Neural cell (in vitro differentiated cells): ENCODE data around the gene TNFRSF12A. TPM values are rescaled to one million over a fixed set of nuclear protein-coding genes. Genes with fewer than 3 reads are reported as not detected.

ENCODE experiments used
- H2AFZ ChIP-seq: fragments of 200-600, 300-800 bp; sonication (generic), shearing (Covaris generic); 2 replicates; pipeline ENCODE4 v1.6.0; 2014; ENCODE audit warnings: low read depth, mild to moderate bottlenecking, antibody characterized with exemption, low read length, moderate library complexity
- H3F3A ChIP-seq: fragments of 200-600 bp; shearing (Covaris generic); 2 replicates; pipeline ENCODE4 v1.6.1; 2016; ENCODE audit warnings: mild to moderate bottlenecking, moderate library complexity, mixed read lengths, antibody characterized with exemption, low read length; ENCODE audit not compliant: insufficient read depth, poor library complexity, severe bottlenecking
- H3K27ac ChIP-seq: fragments of 200-600, 300-800 bp; sonication (generic), shearing (Covaris generic); 2 replicates; pipeline ENCODE4 v1.5.1; 2014; ENCODE audit warnings: mild to moderate bottlenecking, low read length, moderate library complexity
- H3K27me3 ChIP-seq: fragments of 300-800, 200-600 bp; sonication (generic), shearing (Covaris generic); 2 replicates; pipeline ENCODE4 v1.6.0; 2014; ENCODE audit warnings: mild to moderate bottlenecking, low read depth, low read length, moderate library complexity; ENCODE audit not compliant: insufficient read depth
- H3K36me3 ChIP-seq: fragments of 300-800, 200-600 bp; sonication (generic), shearing (Covaris generic); 2 replicates; pipeline ENCODE4 v1.5.1; 2014; ENCODE audit warnings: mild to moderate bottlenecking, antibody characterized with exemption, low read length, moderate library complexity; ENCODE audit not compliant: insufficient read depth
- H3K4me2 ChIP-seq: fragments of 300-800, 200-600 bp; sonication (generic), shearing (Covaris generic); 2 replicates; pipeline ENCODE4 v1.6.0; 2014; ENCODE audit warnings: mild to moderate bottlenecking, low read length
- H3K4me3 ChIP-seq: fragments of 300-800, 200-600 bp; sonication (generic), shearing (Covaris generic); 2 replicates; pipeline ENCODE4 v1.5.1; 2014; ENCODE audit warnings: mild to moderate bottlenecking, low read length, moderate library complexity
- H3K79me2 ChIP-seq: fragments of 200-600 bp; shearing (Covaris generic); replicated peaks from 2 replicates; pipeline ENCODE4 v1.6.0; 2014; ENCODE audit warnings: mild to moderate bottlenecking, low read length, moderate library complexity; ENCODE audit not compliant: insufficient read depth
- H3K9ac ChIP-seq: fragments of 300-800, 200-600 bp; sonication (generic), shearing (Covaris generic); 2 replicates; pipeline ENCODE4 v1.6.1; 2016; ENCODE audit warnings: mild to moderate bottlenecking, low read length, mixed read lengths
- H3K9me2 ChIP-seq: fragments of 200-600 bp; shearing (Covaris generic); 2 replicates; pipeline ENCODE4 v1.6.1; 2016; ENCODE audit warnings: mild to moderate bottlenecking, low read length, mixed read lengths; ENCODE audit not compliant: insufficient read depth
- H3K9me3 ChIP-seq: fragments of 200-600, 300-800 bp; sonication (generic), shearing (Covaris generic); 2 replicates; pipeline ENCODE4 v1.6.1; 2016; ENCODE audit warnings: mild to moderate bottlenecking, mixed run types, low read length, moderate library complexity, mixed read lengths
- H4K20me1 ChIP-seq: fragments of 200-600 bp; shearing (Covaris generic); 2 replicates; pipeline ENCODE4 v1.6.1; 2016; ENCODE audit warnings: mild to moderate bottlenecking, mixed run types; ENCODE audit not compliant: insufficient read depth
- EP300 ChIP-seq: fragments of 450-650 bp; conservative IDR thresholded peaks from 2 replicates; pipeline ENCODE4 v1.6.1; 2014; ENCODE audit warnings: antibody characterized with exemption, mild to moderate bottlenecking, moderate library complexity; ENCODE audit not compliant: poor library complexity, severe bottlenecking
- EZH2 ChIP-seq: fragments of 200-600, 300-800 bp; shearing (Covaris generic), sonication (generic); IDR thresholded peaks from 2 replicates; pipeline ENCODE4 v1.6.1; 2014; ENCODE audit warnings: antibody characterized with exemption, low read length, borderline replicate concordance, mild to moderate bottlenecking; ENCODE audit not compliant: insufficient read depth, poor library complexity, severe bottlenecking
- MXI1 ChIP-seq: fragments of 450-650 bp; conservative IDR thresholded peaks from 2 replicates; pipeline ENCODE4 v1.6.1; 2014; ENCODE audit warnings: antibody characterized with exemption, mild to moderate bottlenecking; ENCODE audit not compliant: poor library complexity, severe bottlenecking
- POLR2AphosphoS5 ChIP-seq: IDR thresholded peaks from 2 replicates; pipeline ENCODE4 v1.6.1; 2012
- RAD21 ChIP-seq: fragments of 450-650 bp; conservative IDR thresholded peaks from 2 replicates; pipeline ENCODE4 v1.6.1; 2014; ENCODE audit warnings: antibody characterized with exemption, mild to moderate bottlenecking, moderate library complexity
- SMC3 ChIP-seq: fragments of 450-650 bp; conservative IDR thresholded peaks from 2 replicates; pipeline ENCODE4 v1.6.1; 2014; ENCODE audit warnings: antibody characterized with exemption, mild to moderate bottlenecking, moderate library complexity; ENCODE audit not compliant: poor library complexity
- TAF1 ChIP-seq: IDR thresholded peaks from 2 replicates; pipeline ENCODE4 v1.6.1; 2012; ENCODE audit warnings: low read depth
- polyA plus RNA-seq: library from polyadenylated mRNA; depleted of rRNA; stranded (reverse); fragments of >200 nt; gene quantifications from 2 replicates; pipeline ENCODE4 v1.2.3, GENCODE V29; 2014
- TF ChIP-seq, protein P1 (sequence below): IDR thresholded peaks from 2 replicates; pipeline ENCODE4 v1.6.1; 2012; ENCODE audit warnings: borderline replicate concordance
- TF ChIP-seq, protein P2 (sequence below): fragments of 450-650 bp; IDR thresholded peaks from 2 replicates; pipeline ENCODE4 v1.5.1; 2014; ENCODE audit warnings: antibody characterized with exemption, mild to moderate bottlenecking, moderate library complexity; ENCODE audit not compliant: poor library complexity, severe bottlenecking

TNFRSF12A gene
- polyA plus RNA-seq, 1 donor from 2014 or later, result 2.3 TPM

DNA sequence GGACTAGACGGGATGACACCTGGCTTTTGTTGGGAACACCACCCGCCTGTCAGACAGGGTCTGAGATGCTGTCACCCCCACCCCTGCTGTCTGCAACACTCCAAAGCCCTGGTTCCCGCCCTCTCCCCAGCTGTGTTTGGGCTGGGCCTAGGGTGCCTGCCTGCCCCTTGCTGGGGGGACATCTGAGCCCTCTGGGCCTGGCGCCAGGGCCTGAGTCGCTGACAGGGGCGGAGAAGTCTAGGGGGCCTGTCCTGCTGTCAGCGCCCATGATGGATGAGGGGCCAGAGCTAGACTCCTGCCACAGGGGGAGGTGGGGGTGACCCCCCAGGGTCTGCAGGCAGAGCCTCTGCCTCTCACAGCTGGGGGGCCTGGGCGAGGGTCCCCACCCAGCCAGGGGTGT, 32.3 kb upstream of the TNFRSF12A start:
- Histone ChIP-seq H3K4me2 (no peak overlapping the region), H3F3A (no peaks in the 10 kb centered on the region), H3K79me2 (no peaks in the 10 kb centered on the region), H3K4me3 (no peak overlapping the region), H3K9me2 (no peaks in the 10 kb centered on the region), H4K20me1 (no peaks in the 10 kb centered on the region), H3K36me3 (no peaks in the 10 kb centered on the region), H2AFZ (no peak overlapping the region), H3K9me3 (no peaks in the 10 kb centered on the region), H3K27ac (no peak overlapping the region), H3K27me3 (no peaks in the 10 kb centered on the region), H3K9ac (no peak overlapping the region)
- no peak for TF ChIP-seq SMC3
- no peak for TF ChIP-seq POLR2AphosphoS5
- no peak for TF ChIP-seq TAF1
- no peak for TF ChIP-seq RAD21
- TF ChIP-seq MXI1, result no peak
- TF ChIP-seq EP300, result no peak
- no peak for TF ChIP-seq EZH2
- TF ChIP-seq, protein P1, sequence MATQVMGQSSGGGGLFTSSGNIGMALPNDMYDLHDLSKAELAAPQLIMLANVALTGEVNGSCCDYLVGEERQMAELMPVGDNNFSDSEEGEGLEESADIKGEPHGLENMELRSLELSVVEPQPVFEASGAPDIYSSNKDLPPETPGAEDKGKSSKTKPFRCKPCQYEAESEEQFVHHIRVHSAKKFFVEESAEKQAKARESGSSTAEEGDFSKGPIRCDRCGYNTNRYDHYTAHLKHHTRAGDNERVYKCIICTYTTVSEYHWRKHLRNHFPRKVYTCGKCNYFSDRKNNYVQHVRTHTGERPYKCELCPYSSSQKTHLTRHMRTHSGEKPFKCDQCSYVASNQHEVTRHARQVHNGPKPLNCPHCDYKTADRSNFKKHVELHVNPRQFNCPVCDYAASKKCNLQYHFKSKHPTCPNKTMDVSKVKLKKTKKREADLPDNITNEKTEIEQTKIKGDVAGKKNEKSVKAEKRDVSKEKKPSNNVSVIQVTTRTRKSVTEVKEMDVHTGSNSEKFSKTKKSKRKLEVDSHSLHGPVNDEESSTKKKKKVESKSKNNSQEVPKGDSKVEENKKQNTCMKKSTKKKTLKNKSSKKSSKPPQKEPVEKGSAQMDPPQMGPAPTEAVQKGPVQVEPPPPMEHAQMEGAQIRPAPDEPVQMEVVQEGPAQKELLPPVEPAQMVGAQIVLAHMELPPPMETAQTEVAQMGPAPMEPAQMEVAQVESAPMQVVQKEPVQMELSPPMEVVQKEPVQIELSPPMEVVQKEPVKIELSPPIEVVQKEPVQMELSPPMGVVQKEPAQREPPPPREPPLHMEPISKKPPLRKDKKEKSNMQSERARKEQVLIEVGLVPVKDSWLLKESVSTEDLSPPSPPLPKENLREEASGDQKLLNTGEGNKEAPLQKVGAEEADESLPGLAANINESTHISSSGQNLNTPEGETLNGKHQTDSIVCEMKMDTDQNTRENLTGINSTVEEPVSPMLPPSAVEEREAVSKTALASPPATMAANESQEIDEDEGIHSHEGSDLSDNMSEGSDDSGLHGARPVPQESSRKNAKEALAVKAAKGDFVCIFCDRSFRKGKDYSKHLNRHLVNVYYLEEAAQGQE, result no peak
- TF ChIP-seq, protein P2, sequence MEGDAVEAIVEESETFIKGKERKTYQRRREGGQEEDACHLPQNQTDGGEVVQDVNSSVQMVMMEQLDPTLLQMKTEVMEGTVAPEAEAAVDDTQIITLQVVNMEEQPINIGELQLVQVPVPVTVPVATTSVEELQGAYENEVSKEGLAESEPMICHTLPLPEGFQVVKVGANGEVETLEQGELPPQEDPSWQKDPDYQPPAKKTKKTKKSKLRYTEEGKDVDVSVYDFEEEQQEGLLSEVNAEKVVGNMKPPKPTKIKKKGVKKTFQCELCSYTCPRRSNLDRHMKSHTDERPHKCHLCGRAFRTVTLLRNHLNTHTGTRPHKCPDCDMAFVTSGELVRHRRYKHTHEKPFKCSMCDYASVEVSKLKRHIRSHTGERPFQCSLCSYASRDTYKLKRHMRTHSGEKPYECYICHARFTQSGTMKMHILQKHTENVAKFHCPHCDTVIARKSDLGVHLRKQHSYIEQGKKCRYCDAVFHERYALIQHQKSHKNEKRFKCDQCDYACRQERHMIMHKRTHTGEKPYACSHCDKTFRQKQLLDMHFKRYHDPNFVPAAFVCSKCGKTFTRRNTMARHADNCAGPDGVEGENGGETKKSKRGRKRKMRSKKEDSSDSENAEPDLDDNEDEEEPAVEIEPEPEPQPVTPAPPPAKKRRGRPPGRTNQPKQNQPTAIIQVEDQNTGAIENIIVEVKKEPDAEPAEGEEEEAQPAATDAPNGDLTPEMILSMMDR, result no peak

DNA sequence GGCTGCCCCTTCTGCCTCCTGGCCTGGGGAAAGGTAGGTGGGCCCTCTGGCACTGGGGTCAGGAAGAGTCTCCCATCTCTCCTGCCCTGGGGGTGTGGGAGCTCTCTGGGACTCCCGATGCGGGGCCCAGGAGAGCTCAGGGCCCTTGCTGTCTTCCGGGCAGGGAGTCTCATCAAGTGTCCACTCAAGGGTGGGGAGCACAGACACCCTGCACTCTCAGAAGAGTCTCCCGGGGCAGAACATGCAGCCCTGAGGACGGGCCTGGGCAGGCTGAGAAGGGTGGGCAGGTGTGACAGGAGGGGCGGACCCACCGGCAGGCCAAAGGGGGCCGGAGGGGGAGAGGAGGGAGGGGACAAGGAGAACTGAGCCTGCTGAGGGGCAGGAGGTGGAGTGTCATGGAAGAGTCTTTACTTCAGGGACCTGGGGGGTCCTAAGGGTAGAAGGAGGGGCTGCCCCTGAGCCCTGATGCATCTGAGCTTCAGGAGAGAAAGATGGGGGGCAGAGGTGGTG, 31.5 kb upstream of the TNFRSF12A start:
- Histone ChIP-seq H3K4me3 (no peak overlapping the region), H3K79me2 (no peaks in the 10 kb centered on the region), H2AFZ (no peak overlapping the region), H3K27me3 (no peaks in the 10 kb centered on the region), H3K4me2 (no peak overlapping the region), H3K9ac (no peak overlapping the region), H3K9me3 (no peaks in the 10 kb centered on the region), H3K36me3 (no peaks in the 10 kb centered on the region), H4K20me1 (no peaks in the 10 kb centered on the region), H3F3A (no peaks in the 10 kb centered on the region), H3K9me2 (no peaks in the 10 kb centered on the region), H3K27ac (no peak overlapping the region)
- TF ChIP-seq TAF1 (no peak), EZH2 (no peak), POLR2AphosphoS5 (no peak), RAD21 (no peak), MXI1 (no peak), SMC3 (no peak), EP300 (no peak)
- TF ChIP-seq, protein P1, result no peak
- TF ChIP-seq, protein P2, result no peak
